GM13977 (cell line): ENCODE results near the gene EVC.

Experiments used
- DNase-seq: peaks from one replicate; pipeline ENCODE4 v3.0.0; 2012; ENCODE audit warnings: low spot score
- in situ Hi-C: fragments of 300-500 bp; cut with MboI; formaldehyde crosslinking; loops from one replicate; pipeline ENCODE4 v1.12.0; 2022; ENCODE audit warnings: low sequenced_read_pairs, low pct_unique_long_range_greater_than_20kb, mixed read lengths, inconsistent platforms; ENCODE audit not compliant: unreplicated experiment
- TF ChIP-seq, protein P1 (sequence below): IDR thresholded peaks from 2 replicates; pipeline ENCODE4 v1.5.1; 2012; ENCODE audit warnings: mild to moderate bottlenecking, control low read depth; ENCODE audit not compliant: insufficient read depth; ENCODE audit errors: extremely low read depth, missing control alignments

EVC gene

DNA sequence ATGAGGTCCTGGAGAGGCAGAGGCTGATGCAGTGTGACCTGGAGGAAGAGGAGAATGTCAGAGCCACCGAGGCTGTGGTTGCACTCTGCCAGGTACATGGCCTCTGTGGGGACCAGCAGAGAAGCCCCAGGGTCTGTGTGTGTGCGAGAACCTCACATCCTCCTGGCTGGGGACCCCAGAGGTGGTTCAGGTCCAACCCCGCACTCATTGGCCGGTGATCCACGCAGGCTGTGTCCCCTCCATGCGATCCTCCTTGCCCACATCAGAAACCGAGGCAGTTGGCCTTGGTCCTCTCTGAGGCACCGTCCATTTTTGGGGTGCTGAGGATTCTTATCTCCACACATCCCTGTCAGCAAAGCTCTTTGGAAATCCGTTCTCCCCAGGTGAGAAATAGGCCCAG, 45.3 kb downstream of the EVC start:
- TF ChIP-seq, protein P1, sequence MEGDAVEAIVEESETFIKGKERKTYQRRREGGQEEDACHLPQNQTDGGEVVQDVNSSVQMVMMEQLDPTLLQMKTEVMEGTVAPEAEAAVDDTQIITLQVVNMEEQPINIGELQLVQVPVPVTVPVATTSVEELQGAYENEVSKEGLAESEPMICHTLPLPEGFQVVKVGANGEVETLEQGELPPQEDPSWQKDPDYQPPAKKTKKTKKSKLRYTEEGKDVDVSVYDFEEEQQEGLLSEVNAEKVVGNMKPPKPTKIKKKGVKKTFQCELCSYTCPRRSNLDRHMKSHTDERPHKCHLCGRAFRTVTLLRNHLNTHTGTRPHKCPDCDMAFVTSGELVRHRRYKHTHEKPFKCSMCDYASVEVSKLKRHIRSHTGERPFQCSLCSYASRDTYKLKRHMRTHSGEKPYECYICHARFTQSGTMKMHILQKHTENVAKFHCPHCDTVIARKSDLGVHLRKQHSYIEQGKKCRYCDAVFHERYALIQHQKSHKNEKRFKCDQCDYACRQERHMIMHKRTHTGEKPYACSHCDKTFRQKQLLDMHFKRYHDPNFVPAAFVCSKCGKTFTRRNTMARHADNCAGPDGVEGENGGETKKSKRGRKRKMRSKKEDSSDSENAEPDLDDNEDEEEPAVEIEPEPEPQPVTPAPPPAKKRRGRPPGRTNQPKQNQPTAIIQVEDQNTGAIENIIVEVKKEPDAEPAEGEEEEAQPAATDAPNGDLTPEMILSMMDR: no peak
- no peak for DNase-seq
- in situ Hi-C loops: no loop called here

DNA sequence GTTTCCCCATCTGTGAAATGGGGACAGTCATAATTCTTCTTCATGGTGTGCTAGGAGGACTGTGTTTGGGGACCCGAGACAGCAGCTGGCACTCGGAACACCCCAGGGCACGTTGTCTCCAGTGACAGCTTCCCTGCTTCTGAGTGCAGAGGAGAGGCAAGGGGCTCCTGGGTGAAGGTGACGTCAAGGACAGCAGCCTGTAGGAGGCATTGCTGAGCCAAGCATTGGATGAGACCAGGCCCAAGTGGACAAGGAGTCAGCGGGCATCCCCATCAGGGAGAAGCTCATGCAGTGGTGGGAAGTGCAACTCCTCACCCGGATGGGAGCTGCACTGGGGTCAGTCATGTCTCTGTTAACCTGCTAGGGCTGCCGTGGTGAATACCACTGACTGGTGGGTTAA, 46.1 kb downstream of the EVC start:
- TF ChIP-seq, protein P1: no peak
- DNase-seq: no peak
- in situ Hi-C loops: no loop called here

DNA sequence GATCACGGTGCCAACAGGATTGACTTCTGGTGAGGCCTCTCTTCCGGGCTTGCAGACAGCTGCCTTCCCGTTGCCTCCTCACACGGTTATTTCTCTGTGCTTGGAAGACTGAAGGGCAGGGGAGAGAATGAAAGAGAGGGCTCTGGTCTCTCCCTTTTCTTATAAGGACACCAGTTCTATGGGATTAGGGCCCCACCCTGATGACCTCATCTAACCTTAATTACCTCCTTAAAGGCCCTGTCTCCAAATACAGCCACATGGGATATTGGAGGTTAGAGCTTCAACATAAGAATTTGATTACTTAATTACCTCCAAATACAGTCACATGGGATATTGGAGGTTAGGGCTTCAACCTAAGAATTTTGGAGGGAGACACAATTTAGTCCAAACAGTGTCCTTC, 46.5 kb downstream of the EVC start:
- DNase-seq: no peak
- TF ChIP-seq, protein P1: no peak
- in situ Hi-C loops: no loop called here

DNA sequence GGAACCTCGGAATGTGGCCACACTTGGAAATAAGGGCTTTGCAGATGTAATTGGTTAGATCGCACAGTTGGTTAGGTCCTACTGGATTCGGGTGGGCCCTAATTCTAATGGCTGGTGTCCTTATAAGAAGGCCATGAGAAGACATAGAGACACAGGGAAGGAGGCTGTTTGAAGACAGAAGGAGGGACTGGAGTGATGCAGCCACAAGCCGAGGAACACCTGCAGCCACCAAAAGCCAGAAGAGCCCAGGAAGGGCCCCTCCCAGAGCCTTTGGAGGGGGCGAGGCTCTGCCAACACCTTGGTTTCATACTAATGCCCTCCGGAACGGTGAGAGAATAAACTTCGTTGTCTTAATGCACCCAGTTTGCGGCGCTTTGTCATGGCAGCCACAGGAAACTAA, 47.0 kb downstream of the EVC start:
- no peak for DNase-seq
- TF ChIP-seq, protein P1: no peak
- in situ Hi-C loops: no loop called here

DNA sequence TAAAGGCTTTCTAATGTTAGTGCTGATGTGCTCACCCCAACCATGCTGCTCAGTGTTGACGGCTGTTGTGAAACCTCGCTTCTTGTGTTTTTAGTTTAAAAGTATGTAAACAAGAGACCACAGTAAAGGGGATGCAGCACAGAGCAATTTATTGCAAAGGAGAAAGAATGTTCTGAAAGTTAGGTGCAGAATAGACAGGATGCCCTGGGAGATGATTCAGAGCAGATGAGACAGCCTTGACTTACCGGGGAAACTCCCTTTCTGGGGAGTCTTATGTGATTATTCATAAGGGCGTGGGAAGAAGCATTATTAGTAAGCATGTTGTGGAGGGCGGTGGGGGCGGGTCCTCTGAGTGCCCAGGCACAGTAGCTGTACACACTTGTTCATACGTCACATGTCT, 47.7 kb downstream of the EVC start:
- TF ChIP-seq, protein P1: no peak
- in situ Hi-C loops: no loop called here
- DNase-seq: no peak

DNA sequence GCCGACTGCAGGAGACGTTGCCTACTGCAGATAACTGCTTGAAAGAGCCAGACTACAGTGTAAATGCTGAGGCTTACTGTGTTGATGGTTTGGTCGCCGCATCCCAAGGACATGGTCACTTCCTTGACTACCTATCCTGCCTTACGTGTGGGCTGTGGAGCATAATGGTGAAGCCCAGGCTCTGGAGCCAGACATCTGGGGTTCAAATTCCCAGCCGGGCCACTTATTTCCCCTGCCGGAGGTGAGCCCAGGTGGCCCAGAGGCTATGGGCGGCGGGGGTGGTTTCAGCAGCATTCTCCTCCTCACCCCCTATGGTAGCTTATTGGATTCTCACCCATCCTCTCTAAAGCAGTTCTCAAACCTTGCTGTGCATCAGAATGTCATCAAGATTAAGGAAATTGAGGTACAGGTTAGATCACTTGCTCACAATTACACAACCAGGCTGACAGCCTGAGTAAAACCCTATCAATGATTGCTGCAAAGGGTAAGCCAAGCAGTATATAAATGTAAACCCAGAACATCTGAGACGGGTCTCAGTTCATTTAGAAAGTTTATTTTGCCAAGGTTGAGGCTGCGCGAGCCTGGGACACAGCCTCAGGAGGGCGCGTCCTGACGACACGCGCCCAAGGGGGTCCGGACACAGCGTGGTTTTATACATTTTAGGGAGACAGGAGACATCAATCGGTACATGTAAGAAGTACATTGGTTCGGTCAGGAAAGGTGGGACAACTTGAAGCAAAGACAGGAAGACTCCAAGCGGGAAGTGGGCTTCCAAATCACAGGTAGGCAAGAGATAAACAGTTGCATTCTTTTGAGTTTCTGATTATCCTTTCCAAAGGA, 48.5 kb downstream of the EVC start:
- DNase-seq: no peak
- TF ChIP-seq, protein P1: no peak
- in situ Hi-C loops: no loop called here

DNA sequence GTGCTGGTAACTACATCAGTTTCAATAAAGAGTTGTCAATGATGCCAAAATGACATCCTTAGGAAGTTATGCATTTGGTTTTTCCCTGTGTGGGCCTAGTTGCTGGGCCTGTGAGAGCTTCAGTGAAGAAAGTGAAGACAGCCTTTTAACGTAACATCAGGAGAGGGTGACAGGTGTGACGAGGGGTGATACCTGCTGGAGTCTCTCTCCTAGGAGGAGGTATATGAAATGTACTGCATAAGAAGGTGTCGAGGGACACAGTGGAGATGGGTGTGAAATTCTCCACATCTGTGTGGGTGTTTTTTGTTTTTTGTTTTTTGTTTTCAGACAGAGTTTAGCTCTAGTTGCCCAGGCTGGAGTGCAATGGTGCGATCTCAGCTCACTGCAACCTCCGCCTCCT, 49.2 kb downstream of the EVC start:
- no peak for DNase-seq
- TF ChIP-seq, protein P1: no peak
- in situ Hi-C loops: no loop called here
